Lung (tissue), 12 donors: ENCODE results near the gene TMEFF2. TPM values are rescaled to one million over a fixed set of nuclear protein-coding genes. Genes with fewer than 3 reads are reported as not detected.

ENCODE experiments used
- ATAC-seq: fragments of 200-7000 bp; cut with Tn5 transposase; one replicate; pipeline ENCODE4 v1.9.1; 2020; ENCODE audit warnings: moderate number of reproducible peaks; ENCODE audit not compliant: insufficient read depth, low FRiP score
- DNase-seq, 3 donors: peaks; one replicate each; pipeline ENCODE4 v3.0.0-alpha.2; 2013 to 2017
- H3K27ac ChIP-seq, 2 donors: one replicate each; pipeline ENCODE4 v1.5.1; 2013; ENCODE audit warnings: mild to moderate bottlenecking in 2 of 2, moderate library complexity in 2 of 2, control low read depth in 1 of 2, inconsistent platforms in 1 of 2, low read depth in 1 of 2, low read length in 1 of 2
- H3K27me3 ChIP-seq, 3 donors: one replicate each; pipeline ENCODE4 v1.5.1; 2013; ENCODE audit warnings: low read length in 2 of 3; ENCODE audit not compliant: control insufficient read depth in 3 of 3, insufficient read depth in 3 of 3
- H3K36me3 ChIP-seq, 4 donors: one replicate each; pipeline ENCODE4 v1.5.1; 2013; ENCODE audit warnings: low read length in 4 of 4, mild to moderate bottlenecking in 1 of 4, moderate library complexity in 1 of 4; ENCODE audit not compliant: control insufficient read depth in 4 of 4, insufficient read depth in 4 of 4
- H3K4me1 ChIP-seq, 5 donors: one replicate each; pipeline ENCODE4 v1.5.1; 2013; ENCODE audit warnings: low read length in 5 of 5, mild to moderate bottlenecking in 2 of 5, moderate library complexity in 1 of 5; ENCODE audit not compliant: control insufficient read depth in 5 of 5, insufficient read depth in 5 of 5
- H3K4me3 ChIP-seq: one replicate; pipeline ENCODE4 v1.5.1; 2013; ENCODE audit warnings: mild to moderate bottlenecking, control low read depth, moderate library complexity
- H3K9ac ChIP-seq, 2 donors: one replicate each; pipeline ENCODE4 v1.5.1; 2013; ENCODE audit warnings: low read length in 2 of 2, control low read depth in 1 of 2; ENCODE audit not compliant: insufficient read depth in 1 of 2
- H3K9me3 ChIP-seq, 4 donors: one replicate each; pipeline ENCODE4 v1.5.1; 2013; ENCODE audit warnings: low read length in 3 of 4, mild to moderate bottlenecking in 1 of 4, moderate library complexity in 1 of 4; ENCODE audit not compliant: control insufficient read depth in 4 of 4, insufficient read depth in 3 of 4
- CTCF ChIP-seq: IDR thresholded peaks from 2 replicates; pipeline ENCODE4 v1.5.1; 2012; ENCODE audit warnings: mild to moderate bottlenecking; ENCODE audit errors: control extremely low read depth, extremely low read depth
- WGBS, 2 donors: extraction: QIAGEN DNeasy Blood & Tissue Kit; methylation state at CpG; one replicate each; pipeline ENCODE4 v1.1.7; 2013; 5-methylcytosine and 5-hydroxymethylcytosine counted together
- polyA plus RNA-seq, 2 donors: library from polyadenylated mRNA; stranded (reverse); fragments of 200-250 nt; gene quantifications; one replicate each; pipeline ENCODE4 v1.2.1, GENCODE V29; 2013
- total RNA-seq, 2 donors: library from RNA; depleted of rRNA in 1 of 2; stranded (reverse); fragments of >200 nt in 1 of 2; gene quantifications; one replicate each; pipeline ENCODE4 v1.2.1, GENCODE V29; 2014 to 2021
- donor health status: control.
- donor health status: control.
- donor health status: Bipolar disorder and iron deficiency.
- donor health status: healthy.
- donor health status: DM: yes; HTN: yes; CAD: no.

The TMEFF2 gene
- total and polyA plus RNA-seq, 4 donors: 0.43 TPM; not detected in 3

DNA sequence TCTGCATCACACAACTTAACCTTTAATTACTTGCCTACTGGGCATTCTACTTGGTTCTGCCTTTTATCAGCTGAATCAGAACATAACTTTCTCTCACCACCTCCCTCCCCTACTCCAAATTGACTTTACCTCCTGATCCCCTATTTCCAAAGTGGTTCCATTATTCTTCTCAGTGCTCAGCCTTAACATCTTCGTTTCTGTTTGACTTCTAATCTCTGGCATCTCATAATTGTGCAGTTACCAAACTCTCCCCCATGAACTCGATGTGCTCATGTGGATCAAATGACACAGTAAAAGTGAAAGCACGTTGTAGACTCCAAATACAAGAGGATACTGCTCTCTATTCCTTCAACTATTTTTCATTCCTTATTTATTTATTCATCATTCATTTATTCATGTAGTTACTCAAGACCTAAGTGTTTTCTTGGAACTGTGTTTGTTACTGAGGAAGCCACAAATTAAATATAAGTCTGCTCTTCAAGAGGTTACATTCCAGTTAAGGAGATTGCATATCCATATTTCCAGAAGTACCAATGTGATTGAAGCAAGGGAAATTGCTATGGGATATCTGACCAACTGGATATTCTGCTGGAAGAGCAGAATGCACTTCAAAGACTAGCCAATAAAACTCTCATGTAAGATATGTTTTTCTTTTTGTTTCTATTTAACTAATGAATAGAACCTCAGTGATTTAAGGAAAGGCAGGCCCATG, 158.8 kb downstream of the TMEFF2 start:
- H3K4me3 ChIP-seq: no peak overlapping the region
- no peak overlapping the region for H3K27ac ChIP-seq
- peaks cover 0 to 3% (median 0%) of the 10 kb centered on the region in 4 donors for H3K36me3 ChIP-seq
- no peaks in the 10 kb centered on the region for H3K27me3 ChIP-seq
- H3K9me3 ChIP-seq: no peaks in the 10 kb centered on the region
- no peak for TF ChIP-seq CTCF
- ATAC-seq (no peak), DNase-seq (peak in 1 of 3 donors; percentile 16)
- WGBS, 2 donors: 30 to 57% methylated on average over 3 of the region's 3 CpGs
- peaks cover 0 to 4% (median 0%) of the 10 kb centered on the region in 5 donors for H3K4me1 ChIP-seq
- no peak overlapping the region for H3K9ac ChIP-seq

DNA sequence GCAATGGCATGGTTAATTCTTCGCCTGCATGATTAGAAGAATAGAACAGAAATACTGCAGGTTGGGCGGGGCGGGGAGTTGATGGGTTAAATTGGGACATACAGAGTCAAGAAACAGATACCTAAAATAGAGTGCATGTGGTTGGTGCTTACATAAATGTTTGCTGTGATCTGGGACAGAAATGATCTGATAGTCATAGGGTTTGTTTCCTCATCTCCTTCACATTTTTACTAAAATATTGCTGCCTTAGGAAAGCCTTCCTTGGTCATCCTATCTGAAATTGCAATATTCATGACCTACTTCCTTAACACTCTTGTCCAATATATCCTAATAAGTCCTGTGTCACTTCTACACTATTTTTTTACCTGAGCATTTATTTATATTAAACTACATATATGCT, 163.9 kb downstream of the TMEFF2 start:
- WGBS, 2 donors: 95 to 100% methylated on average over 3 of the region's 3 CpGs
- no peak for TF ChIP-seq CTCF

GRCh38 chr2:192030289-192030688, 164.4 kb downstream of the TMEFF2 start:
- no peak for TF ChIP-seq CTCF
- Histone ChIP-seq H3K27me3 (no peaks in the 10 kb centered on the region), H3K36me3 (peaks cover 0 to 3% (median 0%) of the 10 kb centered on the region in 4 donors), H3K9ac (no peak overlapping the region), H3K4me1 (peaks cover 0 to 8% (median 0%) of the 10 kb centered on the region in 5 donors), H3K27ac (no peak overlapping the region), H3K4me3 (no peak overlapping the region), H3K9me3 (no peaks in the 10 kb centered on the region)
- 88 to 92% methylated on average over 1 of the region's 1 CpG for WGBS, 2 donors
- ATAC-seq (no peak), DNase-seq (no peak)

More for the DNA sequence above, 163.9 kb downstream of the TMEFF2 start:
- no peaks in the 10 kb centered on the region for H3K9me3 ChIP-seq
- peaks cover 0 to 3% (median 0%) of the 10 kb centered on the region in 4 donors for H3K36me3 ChIP-seq
- H3K4me1 ChIP-seq: peaks cover 0 to 8% (median 1%) of the 10 kb centered on the region in 5 donors
- no peak for DNase-seq
- no peak for ATAC-seq
- H3K27me3 ChIP-seq: no peaks in the 10 kb centered on the region
- no peak overlapping the region for H3K27ac ChIP-seq
- H3K4me3 ChIP-seq: no peak overlapping the region
- H3K9ac ChIP-seq: no peak overlapping the region
